Karpas-422 (cell line): ENCODE data around the gene OSBPL2. TPM values are rescaled to one million over a fixed set of nuclear protein-coding genes. Genes with fewer than 3 reads are reported as not detected.

Source experiments
- DNase-seq: peaks from one replicate; pipeline ENCODE4 v3.0.0-alpha.2; 2015
- H2AFZ ChIP-seq: fragments of 200-600 bp; sonication (generic); 2 replicates; pipeline ENCODE4 v1.6.1; 2014; ENCODE audit warnings: antibody characterized with exemption, low read length, mixed read lengths
- H3K27ac ChIP-seq: fragments of 200-600 bp; sonication (generic); 2 replicates; pipeline ENCODE4 v1.5.1; 2014; ENCODE audit warnings: mild to moderate bottlenecking, low read length, moderate library complexity
- H3K27me3 ChIP-seq: fragments of 200-600 bp; sonication (generic); 2 replicates; pipeline ENCODE4 v1.6.1; 2014; ENCODE audit warnings: low read length, mixed read lengths
- H3K36me3 ChIP-seq: fragments of 200-600 bp; sonication (generic); 2 replicates; pipeline ENCODE4 v1.6.1; 2014; ENCODE audit warnings: low read length, mixed read lengths; ENCODE audit not compliant: insufficient read depth
- H3K4me1 ChIP-seq: fragments of 200-600 bp; sonication (generic); 2 replicates; pipeline ENCODE4 v1.6.1; 2014; ENCODE audit warnings: mild to moderate bottlenecking, low read length, mixed read lengths
- H3K4me2 ChIP-seq: fragments of 200-600 bp; sonication (generic); 2 replicates; pipeline ENCODE4 v1.6.1; 2014; ENCODE audit warnings: low read length, low read depth, mild to moderate bottlenecking; ENCODE audit not compliant: poor library complexity, severe bottlenecking
- H3K4me3 ChIP-seq: fragments of 200-600 bp; sonication (generic); 2 replicates; pipeline ENCODE4 v1.5.1; 2014; ENCODE audit warnings: mild to moderate bottlenecking, antibody characterized with exemption, low read length, mixed read lengths
- H3K79me2 ChIP-seq: fragments of 200-600 bp; sonication (generic); 2 replicates; pipeline ENCODE4 v1.6.1; 2014; ENCODE audit warnings: mild to moderate bottlenecking, low read length, mixed read lengths
- H3K9ac ChIP-seq: fragments of 200-600 bp; sonication (generic); 2 replicates; pipeline ENCODE4 v1.6.0; 2014; ENCODE audit warnings: low read length
- H3K9me2 ChIP-seq: fragments of 200-600 bp; sonication (generic), shearing (Covaris generic); replicated peaks from 2 replicates; pipeline ENCODE4 v1.6.0; 2014; ENCODE audit warnings: mild to moderate bottlenecking, low read length, moderate library complexity; ENCODE audit not compliant: insufficient read depth
- H3K9me3 ChIP-seq: fragments of 300-700, 200-600 bp; sonication (generic); 2 replicates; pipeline ENCODE4 v1.6.1; 2014; ENCODE audit warnings: low read length, mixed read lengths
- H4K20me1 ChIP-seq: fragments of 200-600 bp; sonication (generic); 2 replicates; pipeline ENCODE4 v1.6.1; 2014; ENCODE audit warnings: mild to moderate bottlenecking, antibody characterized with exemption, low read length, low read depth; ENCODE audit not compliant: insufficient read depth
- total RNA-seq: library from RNA; depleted of rRNA; stranded (reverse); fragments of >200 nt; shearing (Covaris generic); gene quantifications from 2 replicates; pipeline ENCODE4 v1.2.3, GENCODE V29; 2014; ENCODE audit warnings: low replicate concordance

OSBPL2 gene
- total RNA-seq, 1 experiment from 2014 or later: 22.6 TPM

GRCh38 chr20:62277253-62277652 lies 38.9 kb downstream of the OSBPL2 start:
- DNase-seq: no peak
- Histone ChIP-seq H3K9ac (no peak overlapping the region), H3K36me3 (no peaks in the 10 kb centered on the region), H2AFZ (no peak overlapping the region), H3K27ac (no peak overlapping the region), H3K27me3 (no peaks in the 10 kb centered on the region), H3K4me3 (no peak overlapping the region), H3K79me2 (no peaks in the 10 kb centered on the region), H3K9me3 (no peaks in the 10 kb centered on the region), H3K9me2 (no peaks in the 10 kb centered on the region), H3K4me2 (no peak overlapping the region), H4K20me1 (no peaks in the 10 kb centered on the region; the same call in 1 of the 2 replicates), H3K4me1 (peaks cover 20% of the 10 kb centered on the region)

- H3K4me1 ChIP-seq: peaks cover under 1% of the 10 kb centered on the region
- H3K9ac ChIP-seq: no peak overlapping the region
- no peaks in the 10 kb centered on the region for H3K36me3 ChIP-seq
- no peak for DNase-seq
- no peaks in the 10 kb centered on the region for H3K27me3 ChIP-seq
- no peak overlapping the region for H3K4me2 ChIP-seq
- no peak overlapping the region for H2AFZ ChIP-seq
- H3K79me2 ChIP-seq: no peaks in the 10 kb centered on the region
- no peaks in the 10 kb centered on the region for H3K9me3 ChIP-seq
- H3K4me3 ChIP-seq: no peak overlapping the region
- no peaks in the 10 kb centered on the region; the same call in 1 of the 2 replicates for H4K20me1 ChIP-seq
- no peak overlapping the region for H3K27ac ChIP-seq
- H3K9me2 ChIP-seq: no peaks in the 10 kb centered on the region
Observed at GRCh38 chr20:62280303-62280702, 42.0 kb downstream of the OSBPL2 start.

- Histone ChIP-seq H3K27ac (no peak overlapping the region), H3K79me2 (no peaks in the 10 kb centered on the region), H2AFZ (no peak overlapping the region), H3K9ac (no peak overlapping the region), H4K20me1 (no peaks in the 10 kb centered on the region; the same call in 1 of the 2 replicates), H3K4me1 (no peaks in the 10 kb centered on the region), H3K4me2 (no peak overlapping the region), H3K9me2 (no peaks in the 10 kb centered on the region), H3K27me3 (no peaks in the 10 kb centered on the region), H3K9me3 (no peaks in the 10 kb centered on the region), H3K4me3 (no peak overlapping the region), H3K36me3 (no peaks in the 10 kb centered on the region)
- DNase-seq: no peak
Observed at GRCh38 chr20:62281161-62281933, 43.0 kb downstream of the OSBPL2 start.

GRCh38 chr20:62282103-62282502 lies 43.8 kb downstream of the OSBPL2 start:
- Histone ChIP-seq H3K79me2 (no peaks in the 10 kb centered on the region), H3K9me3 (no peaks in the 10 kb centered on the region), H3K4me1 (no peaks in the 10 kb centered on the region), H3K4me3 (no peak overlapping the region), H3K9me2 (no peaks in the 10 kb centered on the region), H3K9ac (no peak overlapping the region), H4K20me1 (no peaks in the 10 kb centered on the region; the same call in 1 of the 2 replicates), H3K36me3 (no peaks in the 10 kb centered on the region), H2AFZ (no peak overlapping the region), H3K27ac (no peak overlapping the region), H3K4me2 (no peak overlapping the region), H3K27me3 (no peaks in the 10 kb centered on the region)
- no peak for DNase-seq

- no peak for DNase-seq
- H3K36me3 ChIP-seq: no peaks in the 10 kb centered on the region
- no peak overlapping the region for H3K9ac ChIP-seq
- no peaks in the 10 kb centered on the region for H3K9me2 ChIP-seq
- H3K4me2 ChIP-seq: no peak overlapping the region
- no peaks in the 10 kb centered on the region for H3K27me3 ChIP-seq
- no peaks in the 10 kb centered on the region for H3K4me1 ChIP-seq
- no peaks in the 10 kb centered on the region for H4K20me1 ChIP-seq
- H3K79me2 ChIP-seq: no peaks in the 10 kb centered on the region
- no peaks in the 10 kb centered on the region for H3K9me3 ChIP-seq
- no peak overlapping the region for H3K4me3 ChIP-seq
- no peak overlapping the region for H3K27ac ChIP-seq
- no peak overlapping the region for H2AFZ ChIP-seq
Observed at GRCh38 chr20:62282877-62283503, 44.7 kb downstream of the OSBPL2 start.

GRCh38 chr20:62284448-62284847 lies 46.1 kb downstream of the OSBPL2 start:
- H3K4me1 ChIP-seq: no peaks in the 10 kb centered on the region
- no peak overlapping the region for H3K4me3 ChIP-seq
- H2AFZ ChIP-seq: no peak overlapping the region
- H3K27ac ChIP-seq: no peak overlapping the region
- H4K20me1 ChIP-seq: no peaks in the 10 kb centered on the region
- no peaks in the 10 kb centered on the region for H3K9me3 ChIP-seq
- H3K27me3 ChIP-seq: no peaks in the 10 kb centered on the region
- no peak for DNase-seq
- H3K4me2 ChIP-seq: no peak overlapping the region
- H3K79me2 ChIP-seq: no peaks in the 10 kb centered on the region
- no peak overlapping the region for H3K9ac ChIP-seq
- H3K36me3 ChIP-seq: no peaks in the 10 kb centered on the region
- H3K9me2 ChIP-seq: no peaks in the 10 kb centered on the region

- H3K9me3 ChIP-seq: no peaks in the 10 kb centered on the region
- H3K9ac ChIP-seq: no peak overlapping the region
- no peak overlapping the region for H2AFZ ChIP-seq
- H3K4me1 ChIP-seq: no peaks in the 10 kb centered on the region
- no peaks in the 10 kb centered on the region for H4K20me1 ChIP-seq
- no peak for DNase-seq
- no peak overlapping the region for H3K4me2 ChIP-seq
- no peaks in the 10 kb centered on the region for H3K27me3 ChIP-seq
- no peak overlapping the region for H3K4me3 ChIP-seq
- no peaks in the 10 kb centered on the region for H3K36me3 ChIP-seq
- no peaks in the 10 kb centered on the region for H3K9me2 ChIP-seq
- H3K79me2 ChIP-seq: no peaks in the 10 kb centered on the region
- no peak overlapping the region for H3K27ac ChIP-seq
Observed at GRCh38 chr20:62285151-62285550, 46.8 kb downstream of the OSBPL2 start.

- no peak overlapping the region for H2AFZ ChIP-seq
- DNase-seq: no peak
- H3K9me3 ChIP-seq: no peaks in the 10 kb centered on the region
- no peaks in the 10 kb centered on the region for H3K36me3 ChIP-seq
- no peaks in the 10 kb centered on the region for H4K20me1 ChIP-seq
- no peak overlapping the region for H3K27ac ChIP-seq
- no peak overlapping the region for H3K4me3 ChIP-seq
- H3K27me3 ChIP-seq: no peaks in the 10 kb centered on the region
- H3K79me2 ChIP-seq: no peaks in the 10 kb centered on the region
- no peaks in the 10 kb centered on the region for H3K4me1 ChIP-seq
- no peak overlapping the region for H3K4me2 ChIP-seq
- H3K9me2 ChIP-seq: no peaks in the 10 kb centered on the region
- H3K9ac ChIP-seq: no peak overlapping the region
Observed at GRCh38 chr20:62285722-62286121, 47.4 kb downstream of the OSBPL2 start.
